CD4-positive, alpha-beta T cell (primary cell): ENCODE results near the gene RAB8B. TPM values are rescaled to one million over a fixed set of nuclear protein-coding genes. Genes with fewer than 3 reads are reported as not detected.
A peak's percentile ranks its signal among the peaks of the same experiment; 100 is the strongest.

ENCODE experiments used
- ATAC-seq: fragments of 200-7000 bp; cut with Tn5 transposase; one replicate; pipeline ENCODE4 v1.10.0; 2022; ENCODE audit warnings: mild to moderate bottlenecking; ENCODE audit not compliant: poor library complexity
- CTCF ChIA-PET: fragments of 350-600 bp; sonication (Branson Sonifier 250); formaldehyde crosslinking; loops from one replicate; lab custom pipeline; 2021; ENCODE audit warnings: antibody characterized with exemption, inconsistent platforms; lab: Charles Lee
- POLR2A ChIA-PET: fragments of 350-600 bp; sonication (Branson Sonifier 250); formaldehyde crosslinking; loops from one replicate; lab custom pipeline; 2021; ENCODE audit warnings: antibody characterized with exemption, inconsistent platforms; lab: Charles Lee
- DNase-seq, 14 experiments: peaks; one replicate each; pipeline ENCODE4 v3.0.0-alpha.2; 2013 to 2020; ENCODE audit warnings: mixed read lengths in 2 of 14
- H3K27ac ChIP-seq, 2 donors: one replicate each; pipeline versions ENCODE4 v1.5.1 to v1.7.0; 2013; ENCODE audit warnings: low read length in 2 of 2, low read depth in 1 of 2, mild to moderate bottlenecking in 1 of 2
- H3K27me3 ChIP-seq, 2 experiments: 1 replicate in 1 of 2; 2 replicates in 1 of 2; pipeline versions ENCODE4 v1.6.1 to v1.7.0; 2013; ENCODE audit warnings: low read length in 2 of 2, control low read depth in 1 of 2, mild to moderate bottlenecking in 1 of 2, moderate library complexity in 1 of 2; ENCODE audit not compliant: insufficient read depth in 2 of 2, control insufficient read depth in 1 of 2
- H3K36me3 ChIP-seq: one replicate; pipeline ENCODE4 v1.6.1; 2013; ENCODE audit warnings: low read length, control low read depth; ENCODE audit not compliant: insufficient read depth
- H3K4me1 ChIP-seq: one replicate; pipeline ENCODE4 v1.6.1; 2013; ENCODE audit warnings: low read length, control low read depth; ENCODE audit not compliant: insufficient read depth
- H3K4me3 ChIP-seq: one replicate; pipeline ENCODE4 v1.5.1; 2013; ENCODE audit warnings: mild to moderate bottlenecking, low read length, moderate library complexity
- H3K9me3 ChIP-seq, 2 experiments: 1 replicate in 1 of 2; 2 replicates in 1 of 2; pipeline versions ENCODE4 v1.6.1 to v1.7.0; 2013; ENCODE audit warnings: low read length in 2 of 2, mild to moderate bottlenecking in 2 of 2, control low read depth in 1 of 2, moderate library complexity in 1 of 2; ENCODE audit not compliant: control insufficient read depth in 1 of 2, insufficient read depth in 1 of 2
- H3K27ac Mint-ChIP-seq: one replicate; pipeline ENCODE4 v1.8.0; 2020; ENCODE audit warnings: mixed read lengths
- H3K27me3 Mint-ChIP-seq: one replicate; pipeline ENCODE4 v1.8.0; 2021; ENCODE audit warnings: mixed read lengths
- H3K36me3 Mint-ChIP-seq: one replicate; pipeline ENCODE4 v1.8.0; 2021; ENCODE audit warnings: low read depth, mixed read lengths
- H3K4me1 Mint-ChIP-seq: one replicate; pipeline ENCODE4 v1.8.0; 2021; ENCODE audit warnings: low read depth, mixed read lengths
- H3K4me3 Mint-ChIP-seq: one replicate; pipeline ENCODE4 v1.8.0; 2020; ENCODE audit warnings: mild to moderate bottlenecking, mixed read lengths
- H3K9me3 Mint-ChIP-seq: one replicate; pipeline ENCODE4 v1.8.0; 2020; ENCODE audit warnings: mixed read lengths
- intact Hi-C, 2 experiments: fragments of 100-400 bp; cut with DNase I in 1 of 2; cut with micrococcal nuclease in 1 of 2; formaldehyde crosslinking; loops; one replicate each; pipeline versions ENCODE4 v1.15.1 to v1.9.0; 2023 to 2025; cut with DNase I, micrococcal nuclease
- total RNA-seq, 174 experiments: library from RNA in 2 of 174; stranded (reverse) in 2 of 174; gene quantifications; one replicate each; pipeline ENCODE4 v1.2.3 and lab custom pipeline; 2021 to 2026
- TF ChIP-seq, protein P1 (sequence below): fragments of 200-600 bp; IDR thresholded peaks from one replicate; pipeline ENCODE4 v1.8.0; 2022; ENCODE audit warnings: antibody characterized with exemption, mild to moderate bottlenecking

RAB8B gene
- total RNA-seq, 2 experiments from 2014 or later: 74.5 to 75.2 TPM

DNA sequence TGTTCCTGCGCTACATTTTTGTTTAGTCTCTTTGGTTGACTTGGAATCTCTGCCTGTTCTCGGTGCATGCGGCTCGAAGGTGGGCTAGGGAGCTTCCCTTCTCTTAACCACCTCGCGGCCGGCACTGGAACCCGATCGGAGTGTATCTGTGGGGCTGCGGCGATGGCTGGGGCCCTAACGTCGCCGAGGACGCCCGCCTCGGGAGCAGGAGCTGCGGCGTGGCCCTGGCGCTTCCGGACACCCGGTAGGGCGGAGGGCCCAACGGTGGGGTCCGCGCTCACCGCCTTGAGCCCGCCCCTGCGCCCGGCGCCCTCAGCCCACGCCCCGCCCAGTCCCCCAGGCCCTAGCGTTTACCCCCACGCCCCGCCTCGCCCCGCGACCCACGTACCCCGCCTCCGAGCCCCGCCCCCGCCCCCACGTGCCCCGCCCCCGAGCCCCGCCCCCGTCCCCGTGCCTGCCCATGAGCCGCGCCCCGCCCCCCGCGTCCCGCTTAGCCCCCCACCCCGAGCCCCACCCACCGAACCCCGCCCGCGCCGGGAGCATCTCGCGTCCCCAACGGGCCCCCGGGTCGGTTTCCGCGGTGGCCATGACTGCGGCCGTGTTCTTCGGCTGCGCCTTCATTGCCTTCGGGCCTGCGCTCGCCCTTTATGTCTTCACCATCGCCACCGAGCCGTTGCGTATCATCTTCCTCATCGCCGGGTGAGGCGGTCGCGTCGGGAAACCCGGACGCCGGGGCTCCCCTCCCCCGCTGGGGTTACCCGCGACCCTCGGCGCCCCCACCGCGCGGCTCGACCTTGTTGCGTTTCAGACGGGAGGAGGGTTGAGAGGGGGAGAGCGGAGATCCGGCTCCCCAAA is 87.9 kb downstream of the RAB8B start, which contains the start of gene APH1B:
Gene APH1B (plus strand): TSS at position 568 of the 855 bp plus-strand sequence. CDS start 19 bp downstream, at position 587.
- Histone ChIP-seq H3K36me3 (no peaks in the 10 kb centered on the region), H3K9me3 (no peaks in the 10 kb centered on the region), H3K27me3 (no peaks in the 10 kb centered on the region), H3K27ac (peak within 1 kb of the TSS; percentile 71 to 80), H3K4me3 (peak within 1 kb of the TSS; percentile 86), H3K4me1 (peaks cover 25% of the 10 kb centered on the region)
- ATAC-seq (peak; percentile 88), DNase-seq (peak; percentile 61 to 94 (median 79))
- ChIA-PET POLR2A (interaction anchor here (0.5 to 6.1 kb wide), 12 partner anchors 10 to 323 kb away, joined by 3 to 48 read pairs (median 4); partner anchors contain the start of genes RAB8B and RPS27L), CTCF (interaction anchor here (0.9 to 1.8 kb wide), 7 partner anchors 12 to 229 kb away, joined by 3 to 5 read pairs (median 4); no protein-coding TSS in a partner anchor)
- TF ChIP-seq, protein P1, sequence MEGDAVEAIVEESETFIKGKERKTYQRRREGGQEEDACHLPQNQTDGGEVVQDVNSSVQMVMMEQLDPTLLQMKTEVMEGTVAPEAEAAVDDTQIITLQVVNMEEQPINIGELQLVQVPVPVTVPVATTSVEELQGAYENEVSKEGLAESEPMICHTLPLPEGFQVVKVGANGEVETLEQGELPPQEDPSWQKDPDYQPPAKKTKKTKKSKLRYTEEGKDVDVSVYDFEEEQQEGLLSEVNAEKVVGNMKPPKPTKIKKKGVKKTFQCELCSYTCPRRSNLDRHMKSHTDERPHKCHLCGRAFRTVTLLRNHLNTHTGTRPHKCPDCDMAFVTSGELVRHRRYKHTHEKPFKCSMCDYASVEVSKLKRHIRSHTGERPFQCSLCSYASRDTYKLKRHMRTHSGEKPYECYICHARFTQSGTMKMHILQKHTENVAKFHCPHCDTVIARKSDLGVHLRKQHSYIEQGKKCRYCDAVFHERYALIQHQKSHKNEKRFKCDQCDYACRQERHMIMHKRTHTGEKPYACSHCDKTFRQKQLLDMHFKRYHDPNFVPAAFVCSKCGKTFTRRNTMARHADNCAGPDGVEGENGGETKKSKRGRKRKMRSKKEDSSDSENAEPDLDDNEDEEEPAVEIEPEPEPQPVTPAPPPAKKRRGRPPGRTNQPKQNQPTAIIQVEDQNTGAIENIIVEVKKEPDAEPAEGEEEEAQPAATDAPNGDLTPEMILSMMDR: no peak
- Mint-ChIP-seq H3K36me3 (peaks cover 9% of the 10 kb centered on the region), H3K4me3 (peak within 1 kb of the TSS; percentile 91), H3K27me3 (no peaks in the 10 kb centered on the region), H3K27ac (peak within 1 kb of the TSS; percentile 82), H3K4me1 (peaks cover 48% of the 10 kb centered on the region), H3K9me3 (no peaks in the 10 kb centered on the region)
- intact Hi-C loops: loop anchor here (1.0 to 10.0 kb wide), 7 partner anchors 65 to 818 kb away; partner anchors contain the start of genes CIAO2A (in 1 of the 2), RPS27L (in 1 of the 2), SNX1 (in 1 of the 2) and TPM1 (in 1 of the 2)

DNA sequence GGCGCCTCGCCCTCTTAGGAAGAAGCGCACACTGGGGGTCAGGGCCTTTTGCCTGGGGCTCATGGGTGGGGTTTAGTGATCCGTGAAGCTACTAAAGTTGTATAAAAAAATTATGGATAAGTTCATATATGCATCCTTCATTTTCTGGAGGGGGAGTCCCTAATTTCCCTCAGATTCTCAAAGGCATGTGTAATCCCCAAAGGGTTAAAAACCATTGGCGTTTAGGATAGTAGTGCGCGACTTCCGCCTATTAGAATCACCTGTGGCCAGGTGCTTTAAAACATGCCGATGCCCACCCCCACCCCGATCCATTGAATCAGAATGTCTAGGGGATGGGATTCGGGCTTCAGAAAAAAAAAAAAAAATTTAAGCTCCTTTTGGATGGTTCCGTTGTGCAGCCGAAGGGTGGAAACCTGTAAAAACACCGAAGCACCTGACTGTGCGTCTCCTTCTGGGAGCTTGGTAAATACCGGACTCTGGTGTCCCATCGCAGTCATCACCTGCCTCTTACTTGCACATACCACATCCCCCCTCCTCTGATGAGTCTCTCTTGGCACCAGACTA is 88.6 kb downstream of the RAB8B start:
- H3K36me3 Mint-ChIP-seq: peaks cover 9% of the 10 kb centered on the region
- no peak for ATAC-seq

More for the DNA sequence above, 88.6 kb downstream of the RAB8B start:
- Mint-ChIP-seq H3K9me3 (no peaks in the 10 kb centered on the region), H3K27ac (peak overlapping the region; percentile 82), H3K4me1 (peaks cover 48% of the 10 kb centered on the region), H3K27me3 (no peaks in the 10 kb centered on the region), H3K4me3 (peak overlapping the region; percentile 91)
- peak overlapping the region; percentile 51 to 80 for H3K27ac ChIP-seq
- POLR2A ChIA-PET: interaction anchor here (0.6 to 6.1 kb wide), 11 partner anchors 10 to 417 kb away, joined by 3 to 48 read pairs (median 4); partner anchors contain the start of gene RAB8B
- H3K9me3 ChIP-seq: no peaks in the 10 kb centered on the region
- TF ChIP-seq, protein P1: no peak
- CTCF ChIA-PET: interaction anchor here (0.7 to 1.8 kb wide), 4 partner anchors 11 to 230 kb away, joined by 3 to 5 read pairs (median 4); no protein-coding TSS in a partner anchor
- DNase-seq: peak in 3 of 14 experiments; percentile 19 to 47 (median 32)
- H3K27me3 ChIP-seq: no peaks in the 10 kb centered on the region
- H3K4me1 ChIP-seq: peaks cover 25% of the 10 kb centered on the region
- peak overlapping the region; percentile 80 for H3K4me3 ChIP-seq
- intact Hi-C loops: loop anchor here (1.0 to 10.0 kb wide), 7 partner anchors 66 to 817 kb away; partner anchors contain the start of genes CIAO2A (in 1 of the 2), RPS27L (in 1 of the 2), SNX1 (in 1 of the 2) and TPM1 (in 1 of the 2)
- no peaks in the 10 kb centered on the region for H3K36me3 ChIP-seq
